Fibroblast of lung (primary cell): ENCODE measurements around the gene JAGN1. TPM values are rescaled to one million over a fixed set of nuclear protein-coding genes. Genes with fewer than 3 reads are reported as not detected.

Source experiments
- DNase-seq, 2 donors: peaks; one replicate each; pipeline versions ENCODE4 v3.0.0 to v3.0.0-alpha.2; 2010; ENCODE audit warnings: low read depth in 2 of 2
- H2AFZ ChIP-seq: 2 replicates; pipeline ENCODE4 v1.5.1; 2012; ENCODE audit warnings: low read length, control low read depth, inconsistent platforms
- H3K27ac ChIP-seq: 2 replicates; pipeline ENCODE4 v1.5.1; 2011; ENCODE audit warnings: low read length, control low read depth; ENCODE audit not compliant: insufficient read depth
- H3K27me3 ChIP-seq: 2 replicates; pipeline ENCODE4 v1.5.1; 2011; ENCODE audit warnings: mild to moderate bottlenecking, low read length; ENCODE audit not compliant: control insufficient read depth, insufficient read depth
- H3K36me3 ChIP-seq: 2 replicates; pipeline ENCODE4 v1.5.1; 2011; ENCODE audit warnings: low read length; ENCODE audit not compliant: control insufficient read depth, insufficient read depth
- H3K4me1 ChIP-seq: 2 replicates; pipeline ENCODE4 v1.5.1; 2011; ENCODE audit warnings: low read length; ENCODE audit not compliant: control insufficient read depth, insufficient read depth; ENCODE audit errors: extremely low read depth
- H3K4me2 ChIP-seq: 2 replicates; pipeline ENCODE4 v1.5.1; 2011; ENCODE audit warnings: low read length, control low read depth; ENCODE audit not compliant: insufficient read depth; ENCODE audit errors: extremely low read depth
- H3K4me3 ChIP-seq, 4 experiments: fragments of 200-600 bp in 1 of 4; sonication (generic) in 1 of 4; replicated peaks in 1 of 4; 2 replicates each; pipeline ENCODE4 v1.5.1; 2011 to 2016; ENCODE audit warnings: low read length in 4 of 4, low read depth in 3 of 4, mild to moderate bottlenecking in 3 of 4, control low read depth in 2 of 4, inconsistent platforms in 1 of 4, mixed read lengths in 1 of 4; ENCODE audit not compliant: insufficient read depth in 1 of 4; ENCODE audit errors: control extremely low read depth in 1 of 4
- H3K79me2 ChIP-seq: 2 replicates; pipeline ENCODE4 v1.5.1; 2012; ENCODE audit warnings: mild to moderate bottlenecking, low read length, inconsistent platforms; ENCODE audit not compliant: control insufficient read depth, insufficient read depth
- H3K9ac ChIP-seq: 2 replicates; pipeline ENCODE4 v1.5.1; 2011; ENCODE audit warnings: mild to moderate bottlenecking, low read length, control low read depth; ENCODE audit not compliant: insufficient read depth
- H3K9me3 ChIP-seq: 2 replicates; pipeline ENCODE4 v1.5.1; 2012; ENCODE audit warnings: low read depth, low read length; ENCODE audit not compliant: control insufficient read depth, insufficient read depth
- H4K20me1 ChIP-seq: 2 replicates; pipeline ENCODE4 v1.5.1; 2011; ENCODE audit warnings: low read length; ENCODE audit not compliant: control insufficient read depth, insufficient read depth; ENCODE audit errors: extremely low read depth
- EZH2 ChIP-seq: IDR thresholded peaks from 2 replicates; pipeline ENCODE4 v1.5.1; 2012; ENCODE audit warnings: low read length, control low read depth, mild to moderate bottlenecking; ENCODE audit errors: missing control alignments
- polyA plus RNA-seq, 2 donors: library from polyadenylated mRNA; depleted of rRNA in 1 of 2; stranded (reverse) in 1 of 2; unstranded in 1 of 2; fragments of >200 nt; gene quantifications; 2 replicates each; pipeline ENCODE4 v1.2.1, GENCODE V29; 2011 to 2012; ENCODE audit warnings: missing spikeins in 1 of 2
- total RNA-seq: library from RNA; depleted of rRNA; stranded (reverse); fragments of >200 nt; gene quantifications from 2 replicates; pipeline ENCODE4 v1.2.1, GENCODE V29; 2014
- TF ChIP-seq, protein P1 (sequence below), 2 donors: IDR thresholded peaks in 1 of 2; conservative IDR thresholded peaks in 1 of 2; 1 replicate in 1 of 2; 2 replicates in 1 of 2; pipeline ENCODE4 v1.5.1; 2011 to 2012; ENCODE audit warnings: low read length in 2 of 2, control low read depth in 1 of 2, inconsistent platforms in 1 of 2, low read depth in 1 of 2, mild to moderate bottlenecking in 1 of 2

The JAGN1 gene
- total and polyA plus RNA-seq, 2 donors (not counting 1 experiment from before 2014, with no cell fraction given), result 30.6 to 36.6 TPM

DNA sequence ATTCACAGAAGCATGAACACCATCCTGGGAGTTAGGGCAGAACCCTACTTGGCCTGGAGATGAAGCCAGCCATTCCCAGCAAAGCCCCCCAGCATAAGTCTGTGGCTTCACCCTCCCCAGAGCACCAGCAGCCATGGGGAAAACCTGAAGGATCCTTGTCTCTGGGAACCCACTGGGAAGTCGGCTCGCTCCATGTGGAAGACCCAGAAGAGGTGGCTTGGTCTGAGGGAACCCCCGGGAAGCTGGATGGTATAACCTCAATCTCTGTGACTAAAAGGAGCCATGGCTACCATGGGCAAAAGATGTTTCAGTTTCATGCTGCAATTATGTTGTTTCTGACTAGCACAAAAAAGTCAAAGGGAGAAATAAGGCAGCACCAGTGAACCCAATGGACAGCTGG is 34.8 kb upstream of the JAGN1 start:
- no peak for DNase-seq
- Histone ChIP-seq H3K4me1 (no peaks in the 10 kb centered on the region), H3K36me3 (no peaks in the 10 kb centered on the region), H3K27me3 (no peaks in the 10 kb centered on the region), H3K4me3 (no peak overlapping the region), H4K20me1 (no peaks in the 10 kb centered on the region), H3K79me2 (no peaks in the 10 kb centered on the region), H3K27ac (no peak overlapping the region), H3K9me3 (no peaks in the 10 kb centered on the region), H2AFZ (no peak overlapping the region), H3K4me2 (no peak overlapping the region), H3K9ac (no peak overlapping the region)
- TF ChIP-seq, protein P1, sequence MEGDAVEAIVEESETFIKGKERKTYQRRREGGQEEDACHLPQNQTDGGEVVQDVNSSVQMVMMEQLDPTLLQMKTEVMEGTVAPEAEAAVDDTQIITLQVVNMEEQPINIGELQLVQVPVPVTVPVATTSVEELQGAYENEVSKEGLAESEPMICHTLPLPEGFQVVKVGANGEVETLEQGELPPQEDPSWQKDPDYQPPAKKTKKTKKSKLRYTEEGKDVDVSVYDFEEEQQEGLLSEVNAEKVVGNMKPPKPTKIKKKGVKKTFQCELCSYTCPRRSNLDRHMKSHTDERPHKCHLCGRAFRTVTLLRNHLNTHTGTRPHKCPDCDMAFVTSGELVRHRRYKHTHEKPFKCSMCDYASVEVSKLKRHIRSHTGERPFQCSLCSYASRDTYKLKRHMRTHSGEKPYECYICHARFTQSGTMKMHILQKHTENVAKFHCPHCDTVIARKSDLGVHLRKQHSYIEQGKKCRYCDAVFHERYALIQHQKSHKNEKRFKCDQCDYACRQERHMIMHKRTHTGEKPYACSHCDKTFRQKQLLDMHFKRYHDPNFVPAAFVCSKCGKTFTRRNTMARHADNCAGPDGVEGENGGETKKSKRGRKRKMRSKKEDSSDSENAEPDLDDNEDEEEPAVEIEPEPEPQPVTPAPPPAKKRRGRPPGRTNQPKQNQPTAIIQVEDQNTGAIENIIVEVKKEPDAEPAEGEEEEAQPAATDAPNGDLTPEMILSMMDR (conservative IDR thresholded peaks at IDR 0.05 in 1 of 2, IDR thresholded peaks at IDR 0.05 in 1 of 2; ENCODE audit: low read depth in 1 of 2, low read length in 2 of 2), result no peak
- TF ChIP-seq EZH2, result no peak

DNA sequence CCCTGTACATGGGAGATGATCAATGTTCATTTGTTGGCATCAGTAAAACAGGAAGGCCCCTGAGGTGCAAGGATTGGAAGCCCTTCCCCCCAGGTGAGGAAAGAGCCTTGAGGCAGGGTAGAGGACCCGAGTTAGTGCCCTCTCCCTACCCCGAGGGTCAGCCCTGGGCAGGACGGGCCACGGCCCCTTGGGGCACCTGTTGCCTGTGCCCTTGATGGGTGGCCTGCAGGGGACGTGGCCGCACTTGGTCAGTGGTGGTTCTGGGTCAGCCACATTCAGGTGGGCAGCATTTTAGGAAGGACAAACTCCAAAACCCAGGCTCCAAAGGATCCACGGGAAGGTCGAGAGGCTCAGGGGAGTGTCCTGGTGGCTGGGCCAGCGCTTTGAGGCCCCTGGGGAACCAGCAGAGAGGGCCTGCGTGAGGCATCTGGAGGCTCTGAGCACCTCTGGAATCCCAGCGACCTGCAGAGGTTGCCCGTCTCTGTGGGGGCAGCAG is 30.8 kb upstream of the JAGN1 start:
- Histone ChIP-seq H2AFZ (no peak overlapping the region), H3K27ac (no peak overlapping the region), H3K36me3 (no peaks in the 10 kb centered on the region), H3K9me3 (no peaks in the 10 kb centered on the region), H3K4me3 (no peak overlapping the region), H3K4me1 (peaks cover 5% of the 10 kb centered on the region), H3K9ac (no peak overlapping the region), H4K20me1 (no peaks in the 10 kb centered on the region), H3K79me2 (no peaks in the 10 kb centered on the region), H3K4me2 (no peak overlapping the region), H3K27me3 (no peaks in the 10 kb centered on the region)
- TF ChIP-seq, protein P1 (conservative IDR thresholded peaks at IDR 0.05 in 1 of 2, IDR thresholded peaks at IDR 0.05 in 1 of 2; ENCODE audit: low read depth in 1 of 2, low read length in 2 of 2), result no peak
- no peak for TF ChIP-seq EZH2
- no peak for DNase-seq

DNA sequence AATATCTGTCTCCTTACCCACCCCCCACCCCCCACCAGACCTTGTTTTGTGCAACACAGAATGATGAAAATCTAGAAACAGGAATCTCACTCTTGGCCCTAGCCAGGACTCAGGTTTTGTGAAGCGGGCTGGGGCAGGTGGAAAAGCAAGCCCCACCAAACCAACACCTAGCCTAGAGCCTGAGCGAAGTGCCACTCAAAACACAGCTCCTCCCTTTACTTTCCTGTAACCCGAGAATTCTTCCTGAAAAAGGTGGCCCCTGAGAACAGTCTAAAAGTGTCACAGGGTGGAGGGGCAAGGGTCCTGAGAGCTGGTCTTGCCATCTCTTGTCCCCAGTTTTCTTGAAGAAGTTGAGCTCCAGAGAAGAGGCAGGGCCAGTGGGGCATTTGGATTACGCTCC is 29.2 kb upstream of the JAGN1 start:
- Histone ChIP-seq H3K79me2 (no peaks in the 10 kb centered on the region), H3K4me1 (peaks cover 5% of the 10 kb centered on the region)

More for the DNA sequence above, 29.2 kb upstream of the JAGN1 start:
- no peak overlapping the region for H2AFZ ChIP-seq
- no peak for DNase-seq
- no peaks in the 10 kb centered on the region for H3K36me3 ChIP-seq
- no peak overlapping the region for H3K9ac ChIP-seq
- no peak overlapping the region for H3K4me3 ChIP-seq
- TF ChIP-seq, protein P1 (conservative IDR thresholded peaks at IDR 0.05 in 1 of 2, IDR thresholded peaks at IDR 0.05 in 1 of 2; ENCODE audit: low read depth in 1 of 2, low read length in 2 of 2), result no peak
- TF ChIP-seq EZH2, result no peak
- H4K20me1 ChIP-seq, result no peaks in the 10 kb centered on the region
- no peaks in the 10 kb centered on the region for H3K9me3 ChIP-seq
- H3K27ac ChIP-seq, result no peak overlapping the region
- H3K4me2 ChIP-seq, result no peak overlapping the region
- no peaks in the 10 kb centered on the region for H3K27me3 ChIP-seq
